ENCODE measurements around the gene CD99.

The CD99 gene

DNA sequence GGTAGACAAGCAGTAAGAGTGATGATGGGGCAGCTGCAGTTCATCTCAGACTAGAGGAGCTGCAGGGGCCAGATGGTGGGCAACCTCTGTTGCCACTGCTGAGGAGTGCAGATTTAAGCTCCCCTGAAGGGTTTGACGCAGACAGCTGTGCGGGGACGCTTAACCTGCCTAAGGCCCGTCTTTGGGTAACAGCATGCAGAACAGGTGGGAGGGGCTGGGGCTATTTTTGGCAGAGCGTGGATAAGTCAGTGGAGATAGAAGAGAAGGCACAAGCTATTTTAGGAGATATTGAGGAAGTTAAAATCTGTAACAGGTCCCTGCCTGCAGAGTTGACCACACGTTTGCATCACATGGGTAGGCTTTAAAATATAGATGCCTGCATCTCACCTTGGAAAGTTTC, 10.5 kb downstream of the CD99 start:
- Histone ChIP-seq H3K4me1 (ENCODE audit: control insufficient read depth in 1 of 2, insufficient read depth in 2 of 2, low read length in 2 of 2) (peaks cover 6 to 53% of the 10 kb centered on the region in 2 donors), H3K27ac (ENCODE audit: low read length) (peak overlapping the region; percentile 23), H3K36me3 (ENCODE audit: control insufficient read depth in 1 of 2, insufficient read depth in 2 of 2, low read length in 2 of 2) (no peaks in the 10 kb centered on the region), H3K9me3 (ENCODE audit: control insufficient read depth in 1 of 2, low read length in 2 of 2) (no peaks in the 10 kb centered on the region), H3K4me3 (ENCODE audit: low read depth in 1 of 2, low read length in 2 of 2) (no peak overlapping the region), H3K27me3 (ENCODE audit: low read depth, low read length) (no peaks in the 10 kb centered on the region)

DNA sequence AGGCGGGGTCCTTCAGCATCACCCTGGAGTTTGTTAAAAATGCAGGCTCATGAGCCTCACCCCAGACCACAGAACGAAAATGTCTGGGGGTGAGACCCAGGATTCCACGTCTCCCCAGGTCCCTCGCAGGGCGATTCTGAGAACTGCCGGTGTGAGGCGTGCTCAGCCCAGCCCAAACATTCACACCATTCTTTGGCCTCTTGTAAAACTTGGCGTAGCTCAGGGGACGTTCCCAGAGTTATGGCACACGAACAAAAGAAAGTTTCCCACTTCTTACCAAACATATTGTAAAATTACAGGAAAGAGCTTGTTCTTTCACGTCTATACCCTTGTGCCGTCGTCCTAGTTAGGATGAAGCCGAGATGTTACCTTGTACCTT, 12.9 kb downstream of the CD99 start:
- Histone ChIP-seq H3K4me3 (ENCODE audit: low read depth in 1 of 2, low read length in 2 of 2) (no peak overlapping the region), H3K36me3 (ENCODE audit: control insufficient read depth in 1 of 2, insufficient read depth in 2 of 2, low read length in 2 of 2) (no peaks in the 10 kb centered on the region), H3K27ac (ENCODE audit: low read length) (peak overlapping the region; percentile 58), H3K9me3 (ENCODE audit: control insufficient read depth in 1 of 2, low read length in 2 of 2) (no peaks in the 10 kb centered on the region), H3K27me3 (ENCODE audit: low read depth, low read length) (no peaks in the 10 kb centered on the region), H3K4me1 (ENCODE audit: control insufficient read depth in 1 of 2, insufficient read depth in 2 of 2, low read length in 2 of 2) (peaks cover 18 to 58% of the 10 kb centered on the region in 2 donors)

DNA sequence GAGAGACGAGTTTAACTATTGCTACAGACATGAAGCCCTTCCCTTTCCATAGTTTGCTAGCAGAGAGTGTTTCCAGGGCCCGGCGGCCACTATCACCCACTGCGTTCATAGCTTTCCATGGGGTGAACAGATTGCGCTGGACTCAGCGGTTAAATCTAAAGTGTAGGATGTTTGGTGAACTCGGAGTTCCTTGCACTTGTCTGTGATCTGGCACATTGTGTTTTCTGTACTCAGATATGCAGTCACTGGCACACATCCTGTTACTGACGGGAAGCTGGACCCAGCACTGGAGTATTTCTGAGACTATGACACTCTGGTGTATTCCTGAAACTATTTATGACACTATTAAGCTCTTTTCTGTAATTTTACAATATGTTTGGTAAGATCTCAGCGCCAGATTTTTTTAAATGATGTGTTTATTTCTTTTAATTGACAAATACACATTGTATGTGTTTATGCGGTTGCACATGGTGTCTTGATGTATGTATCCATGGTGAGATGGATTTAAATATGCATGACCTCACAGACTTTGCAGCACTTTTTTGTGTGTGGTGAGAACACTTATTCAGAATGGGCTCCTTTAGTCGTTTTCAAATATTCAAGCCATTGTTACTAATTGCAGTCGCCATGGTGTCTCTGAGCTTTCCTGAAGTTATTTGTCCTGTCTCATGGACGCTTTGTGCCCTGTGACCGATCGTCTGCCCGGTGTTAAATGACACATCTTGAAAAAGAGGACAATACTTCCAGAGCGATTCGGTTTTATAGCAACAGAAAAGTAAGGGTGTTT, 14.1 kb downstream of the CD99 start:
- H3K9me3 ChIP-seq (ENCODE audit: control insufficient read depth in 1 of 2, low read length in 2 of 2) = no peaks in the 10 kb centered on the region
- H3K27ac ChIP-seq (ENCODE audit: low read length) = peak overlapping the region; percentile 58
- H3K4me3 ChIP-seq (ENCODE audit: low read depth in 1 of 2, low read length in 2 of 2) = no peak overlapping the region
- no peaks in the 10 kb centered on the region for H3K27me3 ChIP-seq (ENCODE audit: low read depth, low read length)
- H3K36me3 ChIP-seq (ENCODE audit: control insufficient read depth in 1 of 2, insufficient read depth in 2 of 2, low read length in 2 of 2) = no peaks in the 10 kb centered on the region
- peaks cover 18 to 69% of the 10 kb centered on the region in 2 donors for H3K4me1 ChIP-seq (ENCODE audit: control insufficient read depth in 1 of 2, insufficient read depth in 2 of 2, low read length in 2 of 2)

DNA sequence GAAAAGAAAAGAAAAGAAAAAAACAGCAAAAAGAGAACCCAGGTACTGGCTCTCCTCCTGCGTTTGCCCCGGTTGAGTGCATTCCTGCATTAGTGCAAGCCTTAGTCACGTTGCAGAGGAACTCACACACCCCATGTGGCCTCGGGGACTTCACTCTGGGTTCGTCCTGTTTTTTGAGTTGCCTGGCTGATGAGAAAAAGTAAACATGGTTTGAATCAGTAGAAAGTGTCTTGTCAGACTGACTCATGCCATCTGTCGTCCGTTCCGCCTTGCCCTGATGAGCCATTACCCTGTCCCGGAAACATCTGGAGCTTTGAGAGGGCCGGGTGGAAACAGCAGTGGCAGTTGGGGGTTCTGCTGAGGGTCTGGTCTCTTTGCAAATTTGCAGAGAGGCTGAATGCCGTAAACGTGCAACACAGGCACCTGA, 16.3 kb downstream of the CD99 start:
- H3K4me3 ChIP-seq (ENCODE audit: low read depth in 1 of 2, low read length in 2 of 2) = peak overlapping the region in 1 of 2 donors; percentile 27
- peak overlapping the region; percentile 46 for H3K27ac ChIP-seq (ENCODE audit: low read length)
- no peaks in the 10 kb centered on the region for H3K9me3 ChIP-seq (ENCODE audit: control insufficient read depth in 1 of 2, low read length in 2 of 2)
- H3K27me3 ChIP-seq (ENCODE audit: low read depth, low read length) = no peaks in the 10 kb centered on the region
- peaks cover 18 to 74% of the 10 kb centered on the region in 2 donors for H3K4me1 ChIP-seq (ENCODE audit: control insufficient read depth in 1 of 2, insufficient read depth in 2 of 2, low read length in 2 of 2)
- peaks cover 0 to 2% of the 10 kb centered on the region in 2 donors for H3K36me3 ChIP-seq (ENCODE audit: control insufficient read depth in 1 of 2, insufficient read depth in 2 of 2, low read length in 2 of 2)

DNA sequence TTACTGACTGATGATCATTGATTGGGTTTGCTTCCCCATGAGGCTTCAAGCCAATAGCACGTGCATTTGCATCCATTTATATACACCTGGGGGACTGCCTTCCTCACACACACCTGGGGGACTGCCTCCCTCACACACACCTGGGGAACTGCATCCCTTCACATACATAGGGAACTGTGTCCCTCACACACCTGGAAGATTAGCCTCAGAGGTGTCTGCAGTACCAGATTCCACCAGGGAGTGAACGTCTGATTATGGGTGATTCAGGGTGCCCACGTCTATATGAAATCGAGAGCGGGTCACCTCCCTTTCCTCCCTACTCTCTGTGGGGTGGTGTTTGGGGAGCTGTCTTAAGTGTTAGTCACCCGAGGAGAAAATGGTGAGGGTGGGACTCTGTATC, 16.9 kb downstream of the CD99 start:
- Histone ChIP-seq H3K27ac (ENCODE audit: low read length) (peak overlapping the region; percentile 46), H3K4me1 (ENCODE audit: control insufficient read depth in 1 of 2, insufficient read depth in 2 of 2, low read length in 2 of 2) (peaks cover 18 to 74% of the 10 kb centered on the region in 2 donors), H3K27me3 (ENCODE audit: low read depth, low read length) (no peaks in the 10 kb centered on the region), H3K9me3 (ENCODE audit: control insufficient read depth in 1 of 2, low read length in 2 of 2) (no peaks in the 10 kb centered on the region), H3K4me3 (ENCODE audit: low read depth in 1 of 2, low read length in 2 of 2) (no peak overlapping the region), H3K36me3 (ENCODE audit: control insufficient read depth in 1 of 2, insufficient read depth in 2 of 2, low read length in 2 of 2) (peaks cover 4 to 6% of the 10 kb centered on the region in 2 donors)

DNA sequence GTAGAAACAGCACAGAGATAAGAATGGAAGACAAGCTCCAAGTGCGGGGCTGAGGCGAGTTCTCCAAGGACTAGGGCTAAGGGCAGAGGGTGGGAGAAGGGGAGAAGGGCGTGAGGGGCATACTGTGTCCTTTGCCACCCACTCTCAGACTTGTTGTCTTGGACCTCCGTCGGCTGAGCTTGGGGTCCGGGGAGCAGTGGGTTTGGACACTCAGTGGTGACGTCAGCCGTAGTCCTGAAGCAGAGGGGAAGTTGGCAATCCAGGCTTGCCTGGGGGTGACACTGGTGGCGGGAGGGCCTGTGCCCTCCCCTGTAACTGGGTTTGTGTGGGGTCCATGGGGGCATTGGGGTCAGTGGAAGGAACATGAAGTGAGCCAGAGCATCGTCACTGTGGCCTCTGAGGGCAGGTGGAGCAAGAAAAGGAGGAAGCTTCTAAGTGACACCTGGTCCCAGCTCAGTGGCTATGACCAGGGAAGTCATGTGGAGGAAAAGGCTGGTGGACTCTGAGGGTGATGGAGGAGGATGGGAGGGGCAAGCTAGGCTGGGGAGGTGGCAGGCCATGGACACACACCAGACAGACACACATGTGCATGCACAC, 17.6 kb downstream of the CD99 start:
- peaks cover 4 to 13% of the 10 kb centered on the region in 2 donors for H3K36me3 ChIP-seq (ENCODE audit: control insufficient read depth in 1 of 2, insufficient read depth in 2 of 2, low read length in 2 of 2)
- peaks cover 16 to 73% of the 10 kb centered on the region in 2 donors for H3K4me1 ChIP-seq (ENCODE audit: control insufficient read depth in 1 of 2, insufficient read depth in 2 of 2, low read length in 2 of 2)
- no peaks in the 10 kb centered on the region for H3K9me3 ChIP-seq (ENCODE audit: control insufficient read depth in 1 of 2, low read length in 2 of 2)
- H3K27ac ChIP-seq (ENCODE audit: low read length) = peak overlapping the region; percentile 46
- H3K27me3 ChIP-seq (ENCODE audit: low read depth, low read length) = no peaks in the 10 kb centered on the region
- H3K4me3 ChIP-seq (ENCODE audit: low read depth in 1 of 2, low read length in 2 of 2) = no peak overlapping the region

DNA sequence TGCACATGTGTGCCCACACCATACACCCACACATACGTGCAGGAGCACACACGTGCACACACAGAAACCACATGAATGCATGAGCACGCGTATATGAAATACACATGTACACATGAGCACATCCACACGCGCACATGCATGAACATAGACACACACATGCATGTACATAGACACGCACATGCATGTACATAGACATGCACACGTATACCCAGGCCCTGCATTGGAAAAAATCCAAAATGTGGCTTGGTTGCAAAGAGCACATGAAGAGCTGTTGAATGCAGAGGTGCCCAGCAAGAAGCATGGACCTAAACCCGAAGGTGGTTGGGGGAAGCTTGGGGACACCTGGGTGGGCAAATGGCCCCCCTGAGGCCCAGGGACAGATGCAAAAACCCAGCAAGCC, 18.5 kb downstream of the CD99 start:
- Histone ChIP-seq H3K27ac (ENCODE audit: low read length) (peak overlapping the region; percentile 90), H3K9me3 (ENCODE audit: control insufficient read depth in 1 of 2, low read length in 2 of 2) (no peaks in the 10 kb centered on the region), H3K4me1 (ENCODE audit: control insufficient read depth in 1 of 2, insufficient read depth in 2 of 2, low read length in 2 of 2) (peaks cover 12 to 65% of the 10 kb centered on the region in 2 donors), H3K36me3 (ENCODE audit: control insufficient read depth in 1 of 2, insufficient read depth in 2 of 2, low read length in 2 of 2) (peaks cover 6 to 16% of the 10 kb centered on the region in 2 donors), H3K4me3 (ENCODE audit: low read depth in 1 of 2, low read length in 2 of 2) (peak overlapping the region in 1 of 2 donors; percentile 24), H3K27me3 (ENCODE audit: low read depth, low read length) (no peaks in the 10 kb centered on the region)

DNA sequence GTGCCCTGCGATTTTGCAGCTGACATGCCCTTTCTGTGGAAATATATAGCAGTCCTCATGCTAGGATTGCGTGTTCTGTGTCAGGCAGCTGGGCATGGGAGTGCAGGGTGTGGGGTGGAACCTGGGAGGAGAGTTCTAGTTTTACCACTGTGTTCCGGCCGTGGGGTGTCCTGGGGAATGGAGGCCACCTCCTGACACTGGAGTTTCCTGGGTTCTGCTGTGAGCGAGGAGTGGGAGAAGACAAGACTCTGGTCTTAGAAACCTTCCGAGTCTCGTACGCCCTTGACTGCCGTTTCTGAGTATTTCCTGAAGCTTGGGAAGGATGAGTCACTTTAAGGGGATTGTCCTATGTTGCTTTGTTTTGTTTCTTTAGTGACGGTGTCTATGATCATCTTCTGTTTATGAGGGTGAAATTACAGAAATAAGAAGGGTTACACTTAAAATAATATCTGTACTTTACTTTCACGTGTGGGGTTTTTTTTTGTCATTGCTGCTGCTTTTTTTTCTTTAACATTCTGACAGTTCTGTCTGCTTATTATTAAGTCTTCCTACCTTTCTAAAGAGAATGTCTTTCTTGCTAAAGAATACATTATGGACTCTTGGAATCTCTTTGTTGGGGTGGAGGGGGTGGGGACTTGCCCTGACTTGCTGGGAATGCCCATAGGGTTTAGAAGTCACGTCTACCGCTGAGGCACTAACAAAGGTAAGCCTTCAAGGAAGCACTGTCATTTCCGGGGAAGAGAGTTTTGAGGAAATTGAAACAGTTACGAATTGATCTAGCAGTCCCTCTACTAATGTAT, 19.1 kb downstream of the CD99 start:
- H3K27ac ChIP-seq (ENCODE audit: low read length) = peak overlapping the region; percentile 90
- H3K4me3 ChIP-seq (ENCODE audit: low read depth in 1 of 2, low read length in 2 of 2) = peak overlapping the region; percentile 23 to 24

DNA sequence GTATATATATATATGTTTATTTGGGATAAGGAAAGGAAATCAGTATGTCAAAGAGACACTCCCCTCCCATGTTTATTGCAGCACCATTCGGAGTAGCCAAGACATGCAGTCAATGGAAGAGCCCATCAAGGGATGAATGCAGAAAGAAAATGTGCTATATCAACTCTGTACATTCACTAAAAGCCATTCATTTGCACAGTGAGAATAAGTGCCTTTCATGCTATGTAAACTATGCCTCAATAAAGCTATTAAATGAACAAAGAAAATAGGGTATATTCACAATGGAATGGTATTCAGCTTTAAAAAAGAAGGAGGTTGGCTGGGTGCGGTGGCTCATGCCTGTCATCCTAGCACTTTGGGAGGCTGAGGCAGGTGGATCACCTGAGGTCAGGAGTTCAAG, 20.3 kb downstream of the CD99 start:
- Histone ChIP-seq H3K27me3 (ENCODE audit: low read depth, low read length) (no peaks in the 10 kb centered on the region), H3K4me1 (ENCODE audit: control insufficient read depth in 1 of 2, insufficient read depth in 2 of 2, low read length in 2 of 2) (peaks cover 12 to 50% of the 10 kb centered on the region in 2 donors), H3K27ac (ENCODE audit: low read length) (no peak overlapping the region), H3K9me3 (ENCODE audit: control insufficient read depth in 1 of 2, low read length in 2 of 2) (no peaks in the 10 kb centered on the region), H3K4me3 (ENCODE audit: low read depth in 1 of 2, low read length in 2 of 2) (no peak overlapping the region), H3K36me3 (ENCODE audit: control insufficient read depth in 1 of 2, insufficient read depth in 2 of 2, low read length in 2 of 2) (peaks cover 21 to 24% of the 10 kb centered on the region in 2 donors)

More for the DNA sequence above, 19.1 kb downstream of the CD99 start:
- Histone ChIP-seq H3K27me3 (ENCODE audit: low read depth, low read length) (no peaks in the 10 kb centered on the region), H3K4me1 (ENCODE audit: control insufficient read depth in 1 of 2, insufficient read depth in 2 of 2, low read length in 2 of 2) (peaks cover 12 to 58% of the 10 kb centered on the region in 2 donors), H3K9me3 (ENCODE audit: control insufficient read depth in 1 of 2, low read length in 2 of 2) (no peaks in the 10 kb centered on the region), H3K36me3 (ENCODE audit: control insufficient read depth in 1 of 2, insufficient read depth in 2 of 2, low read length in 2 of 2) (peaks cover 13 to 19% of the 10 kb centered on the region in 2 donors)

DNA sequence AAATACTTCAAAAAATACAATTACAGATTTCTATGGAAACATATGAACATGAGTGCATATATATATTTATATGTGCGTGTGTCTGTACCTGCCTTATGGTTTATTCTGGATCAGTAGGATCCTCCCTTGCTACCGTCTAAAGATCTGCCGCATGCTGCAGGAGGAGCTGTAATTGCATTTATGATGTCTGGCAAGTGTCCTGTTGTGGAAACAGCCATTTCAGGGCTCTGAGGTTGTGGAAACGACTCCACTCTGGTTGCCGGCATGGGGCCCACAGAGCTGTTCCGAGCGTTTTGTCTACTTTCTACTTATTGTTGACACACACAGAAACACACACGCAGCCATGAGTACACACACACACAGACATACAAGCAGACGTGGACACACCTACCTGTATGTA, 21.3 kb downstream of the CD99 start:
- Histone ChIP-seq H3K36me3 (ENCODE audit: control insufficient read depth in 1 of 2, insufficient read depth in 2 of 2, low read length in 2 of 2) (peaks cover 25 to 28% of the 10 kb centered on the region in 2 donors), H3K9me3 (ENCODE audit: control insufficient read depth in 1 of 2, low read length in 2 of 2) (no peaks in the 10 kb centered on the region), H3K27ac (ENCODE audit: low read length) (no peak overlapping the region), H3K4me3 (ENCODE audit: low read depth in 1 of 2, low read length in 2 of 2) (no peak overlapping the region), H3K4me1 (ENCODE audit: control insufficient read depth in 1 of 2, insufficient read depth in 2 of 2, low read length in 2 of 2) (peaks cover 12 to 41% of the 10 kb centered on the region in 2 donors), H3K27me3 (ENCODE audit: low read depth, low read length) (no peaks in the 10 kb centered on the region)

All from muscle layer of duodenum (tissue), 2 donors.